GM23338 (cell line): ENCODE data around the gene PDSS1. TPM values are rescaled to one million over a fixed set of nuclear protein-coding genes. Genes with fewer than 3 reads are reported as not detected.

Source experiments
- ATAC-seq: fragments of 200-7000 bp; cut with Tn5 transposase; 3 replicates; pipeline ENCODE4 v1.9.1; 2020
- DNase-seq: peaks from one replicate; pipeline ENCODE4 v3.0.0-alpha.2; 2015; ENCODE audit warnings: low spot score
- H2AFZ ChIP-seq: fragments of 200-600 bp; sonication (generic); 2 replicates; pipeline ENCODE4 v1.8.0; 2016; ENCODE audit warnings: antibody characterized with exemption, mild to moderate bottlenecking, moderate library complexity
- H3F3A ChIP-seq: fragments of 200-600 bp; sonication (generic); replicated peaks from 2 replicates; pipeline ENCODE4 v1.8.0; 2017; ENCODE audit warnings: antibody characterized with exemption, mixed run types, low read depth
- H3K27ac ChIP-seq: fragments of 200-600 bp; sonication (generic); 2 replicates; pipeline ENCODE4 v1.6.1; 2016; ENCODE audit warnings: low read depth
- H3K27me3 ChIP-seq: fragments of 200-600 bp; sonication (generic); 2 replicates; pipeline ENCODE4 v1.8.0; 2016; ENCODE audit warnings: mild to moderate bottlenecking, mixed run types, moderate library complexity; ENCODE audit not compliant: insufficient read depth
- H3K36me3 ChIP-seq: fragments of 200-600 bp; sonication (generic); 2 replicates; pipeline ENCODE4 v1.8.0; 2016; ENCODE audit warnings: mild to moderate bottlenecking; ENCODE audit not compliant: insufficient read depth
- H3K4me1 ChIP-seq: fragments of 200-600 bp; sonication (generic); 2 replicates; pipeline ENCODE4 v1.8.0; 2016; ENCODE audit warnings: mild to moderate bottlenecking, moderate library complexity; ENCODE audit not compliant: insufficient read depth
- H3K4me2 ChIP-seq: fragments of 200-600 bp; sonication (generic); 2 replicates; pipeline ENCODE4 v1.7.1; 2017; ENCODE audit warnings: mixed run types
- H3K4me3 ChIP-seq: fragments of 200-600 bp; sonication (generic); 2 replicates; pipeline ENCODE4 v1.6.1; 2016; ENCODE audit warnings: mixed run types
- H3K79me2 ChIP-seq: fragments of 200-600 bp; sonication (generic); replicated peaks from 2 replicates; pipeline ENCODE4 v1.8.0; 2017; ENCODE audit warnings: mild to moderate bottlenecking; ENCODE audit not compliant: insufficient read depth
- H3K9me2 ChIP-seq: fragments of 200-600 bp; sonication (generic); 2 replicates; pipeline ENCODE4 v1.8.0; 2017; ENCODE audit not compliant: insufficient read depth
- H4K20me1 ChIP-seq: fragments of 200-600 bp; sonication (generic); replicated peaks from 2 replicates; pipeline ENCODE4 v1.8.0; 2017; ENCODE audit warnings: mild to moderate bottlenecking; ENCODE audit not compliant: insufficient read depth
- H3K27ac Mint-ChIP-seq: 2 replicates; pipeline ENCODE4 v1.8.0; 2020; ENCODE audit warnings: inconsistent platforms, mild to moderate bottlenecking, moderate library complexity, mixed read lengths
- H3K27me3 Mint-ChIP-seq: 3 replicates; pipeline ENCODE4 v1.8.0; 2022; ENCODE audit warnings: low read depth, mild to moderate bottlenecking, moderate library complexity, mixed read lengths, inconsistent platforms; ENCODE audit not compliant: insufficient read depth, poor library complexity
- H3K36me3 Mint-ChIP-seq: 3 replicates; pipeline ENCODE4 v1.8.0; 2021; ENCODE audit warnings: low read depth, mild to moderate bottlenecking, inconsistent platforms, moderate library complexity, mixed read lengths
- H3K4me1 Mint-ChIP-seq: 3 replicates; pipeline ENCODE4 v1.8.0; 2020; ENCODE audit warnings: mild to moderate bottlenecking, inconsistent platforms, mixed read lengths
- H3K4me3 Mint-ChIP-seq: 3 replicates; pipeline ENCODE4 v1.8.0; 2021; ENCODE audit warnings: moderate library complexity, mild to moderate bottlenecking, inconsistent platforms, mixed read lengths
- H3K9me3 Mint-ChIP-seq: 3 replicates; pipeline ENCODE4 v1.8.0; 2020; ENCODE audit warnings: moderate library complexity, mild to moderate bottlenecking, inconsistent platforms, mixed read lengths
- CREB1 ChIP-seq: fragments of 250-450 bp; sonication (Bioruptor Pico); IDR thresholded peaks from 2 replicates; pipeline ENCODE4 v1.5.0; 2020; ENCODE audit warnings: low read depth, mild to moderate bottlenecking, moderate library complexity
- EZH2 ChIP-seq: fragments of 200-600 bp; sonication (generic); IDR thresholded peaks from one replicate; pipeline ENCODE4 v1.8.0; 2017; ENCODE audit warnings: antibody characterized with exemption, mild to moderate bottlenecking, low read depth; ENCODE audit not compliant: unreplicated experiment
- EZH2phosphoT487 ChIP-seq: fragments of 200-600 bp; sonication (generic); IDR thresholded peaks from one replicate; pipeline ENCODE4 v1.8.1; 2018; ENCODE audit warnings: antibody characterized with exemption; ENCODE audit not compliant: unreplicated experiment
- JUNB ChIP-seq: IDR thresholded peaks from one replicate; pipeline ENCODE4 v1.6.1; 2016; ENCODE audit warnings: antibody characterized with exemption; ENCODE audit not compliant: unreplicated experiment
- NANOG ChIP-seq: IDR thresholded peaks from 2 replicates; pipeline ENCODE4 v1.6.1; 2016; ENCODE audit warnings: antibody characterized with exemption, borderline replicate concordance
- ZNF114 ChIP-seq: fragments of 250-450 bp; sonication (Bioruptor Pico); IDR thresholded peaks from 2 replicates; pipeline ENCODE4 v1.5.0; 2020; ENCODE audit warnings: mild to moderate bottlenecking, moderate library complexity
- polyA plus RNA-seq: library from polyadenylated mRNA; unstranded; fragments of >200 nt; fragmentation: Nextera tagmentation; extraction: Ambion mirVana; gene quantifications from 2 replicates; pipeline ENCODE4 v1.2.1, GENCODE V29; 2016
- total RNA-seq: library from RNA; depleted of rRNA; stranded (reverse); fragments of >200 nt; shearing (Covaris generic); gene quantifications from 2 replicates; pipeline ENCODE4 v1.2.3, GENCODE V29; 2014
- TF ChIP-seq, protein P1 (sequence below): fragments of 250-450 bp; sonication (Bioruptor Pico); IDR thresholded peaks from 2 replicates; pipeline ENCODE4 v1.5.0; 2020; ENCODE audit warnings: mild to moderate bottlenecking, moderate library complexity
- TF ChIP-seq, protein P2 (sequence below): IDR thresholded peaks from 2 replicates; pipeline ENCODE4 v1.6.1; 2016; ENCODE audit warnings: antibody characterized with exemption
- TF ChIP-seq, protein P3 (sequence below): IDR thresholded peaks from one replicate; pipeline ENCODE4 v1.6.1; 2018; ENCODE audit warnings: antibody characterized with exemption; ENCODE audit not compliant: unreplicated experiment

The PDSS1 gene
- total and polyA plus RNA-seq, 2 experiments from 2014 or later: 21.5 to 26.2 TPM

DNA sequence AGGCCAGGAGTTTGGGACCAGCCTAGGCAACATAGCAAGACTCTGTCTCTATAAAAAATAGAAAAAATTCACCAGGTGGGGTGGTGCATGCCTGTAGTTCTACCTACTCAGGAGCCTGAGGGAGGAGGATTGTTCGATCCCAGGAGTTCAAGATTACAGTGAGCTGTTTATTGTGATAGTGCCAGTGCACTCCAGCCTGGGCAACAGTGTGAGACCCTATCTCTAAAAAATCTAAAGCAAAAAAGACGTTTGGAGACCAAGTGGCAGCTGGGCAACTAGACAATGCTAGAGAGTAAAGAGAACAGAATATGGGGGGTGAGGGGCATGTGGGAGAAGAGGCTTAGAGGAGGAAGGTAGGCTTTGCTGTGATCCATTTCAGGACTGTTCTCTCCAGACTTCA is 1.4 kb downstream of the PDSS1 start (continued):
- TF ChIP-seq, protein P1, sequence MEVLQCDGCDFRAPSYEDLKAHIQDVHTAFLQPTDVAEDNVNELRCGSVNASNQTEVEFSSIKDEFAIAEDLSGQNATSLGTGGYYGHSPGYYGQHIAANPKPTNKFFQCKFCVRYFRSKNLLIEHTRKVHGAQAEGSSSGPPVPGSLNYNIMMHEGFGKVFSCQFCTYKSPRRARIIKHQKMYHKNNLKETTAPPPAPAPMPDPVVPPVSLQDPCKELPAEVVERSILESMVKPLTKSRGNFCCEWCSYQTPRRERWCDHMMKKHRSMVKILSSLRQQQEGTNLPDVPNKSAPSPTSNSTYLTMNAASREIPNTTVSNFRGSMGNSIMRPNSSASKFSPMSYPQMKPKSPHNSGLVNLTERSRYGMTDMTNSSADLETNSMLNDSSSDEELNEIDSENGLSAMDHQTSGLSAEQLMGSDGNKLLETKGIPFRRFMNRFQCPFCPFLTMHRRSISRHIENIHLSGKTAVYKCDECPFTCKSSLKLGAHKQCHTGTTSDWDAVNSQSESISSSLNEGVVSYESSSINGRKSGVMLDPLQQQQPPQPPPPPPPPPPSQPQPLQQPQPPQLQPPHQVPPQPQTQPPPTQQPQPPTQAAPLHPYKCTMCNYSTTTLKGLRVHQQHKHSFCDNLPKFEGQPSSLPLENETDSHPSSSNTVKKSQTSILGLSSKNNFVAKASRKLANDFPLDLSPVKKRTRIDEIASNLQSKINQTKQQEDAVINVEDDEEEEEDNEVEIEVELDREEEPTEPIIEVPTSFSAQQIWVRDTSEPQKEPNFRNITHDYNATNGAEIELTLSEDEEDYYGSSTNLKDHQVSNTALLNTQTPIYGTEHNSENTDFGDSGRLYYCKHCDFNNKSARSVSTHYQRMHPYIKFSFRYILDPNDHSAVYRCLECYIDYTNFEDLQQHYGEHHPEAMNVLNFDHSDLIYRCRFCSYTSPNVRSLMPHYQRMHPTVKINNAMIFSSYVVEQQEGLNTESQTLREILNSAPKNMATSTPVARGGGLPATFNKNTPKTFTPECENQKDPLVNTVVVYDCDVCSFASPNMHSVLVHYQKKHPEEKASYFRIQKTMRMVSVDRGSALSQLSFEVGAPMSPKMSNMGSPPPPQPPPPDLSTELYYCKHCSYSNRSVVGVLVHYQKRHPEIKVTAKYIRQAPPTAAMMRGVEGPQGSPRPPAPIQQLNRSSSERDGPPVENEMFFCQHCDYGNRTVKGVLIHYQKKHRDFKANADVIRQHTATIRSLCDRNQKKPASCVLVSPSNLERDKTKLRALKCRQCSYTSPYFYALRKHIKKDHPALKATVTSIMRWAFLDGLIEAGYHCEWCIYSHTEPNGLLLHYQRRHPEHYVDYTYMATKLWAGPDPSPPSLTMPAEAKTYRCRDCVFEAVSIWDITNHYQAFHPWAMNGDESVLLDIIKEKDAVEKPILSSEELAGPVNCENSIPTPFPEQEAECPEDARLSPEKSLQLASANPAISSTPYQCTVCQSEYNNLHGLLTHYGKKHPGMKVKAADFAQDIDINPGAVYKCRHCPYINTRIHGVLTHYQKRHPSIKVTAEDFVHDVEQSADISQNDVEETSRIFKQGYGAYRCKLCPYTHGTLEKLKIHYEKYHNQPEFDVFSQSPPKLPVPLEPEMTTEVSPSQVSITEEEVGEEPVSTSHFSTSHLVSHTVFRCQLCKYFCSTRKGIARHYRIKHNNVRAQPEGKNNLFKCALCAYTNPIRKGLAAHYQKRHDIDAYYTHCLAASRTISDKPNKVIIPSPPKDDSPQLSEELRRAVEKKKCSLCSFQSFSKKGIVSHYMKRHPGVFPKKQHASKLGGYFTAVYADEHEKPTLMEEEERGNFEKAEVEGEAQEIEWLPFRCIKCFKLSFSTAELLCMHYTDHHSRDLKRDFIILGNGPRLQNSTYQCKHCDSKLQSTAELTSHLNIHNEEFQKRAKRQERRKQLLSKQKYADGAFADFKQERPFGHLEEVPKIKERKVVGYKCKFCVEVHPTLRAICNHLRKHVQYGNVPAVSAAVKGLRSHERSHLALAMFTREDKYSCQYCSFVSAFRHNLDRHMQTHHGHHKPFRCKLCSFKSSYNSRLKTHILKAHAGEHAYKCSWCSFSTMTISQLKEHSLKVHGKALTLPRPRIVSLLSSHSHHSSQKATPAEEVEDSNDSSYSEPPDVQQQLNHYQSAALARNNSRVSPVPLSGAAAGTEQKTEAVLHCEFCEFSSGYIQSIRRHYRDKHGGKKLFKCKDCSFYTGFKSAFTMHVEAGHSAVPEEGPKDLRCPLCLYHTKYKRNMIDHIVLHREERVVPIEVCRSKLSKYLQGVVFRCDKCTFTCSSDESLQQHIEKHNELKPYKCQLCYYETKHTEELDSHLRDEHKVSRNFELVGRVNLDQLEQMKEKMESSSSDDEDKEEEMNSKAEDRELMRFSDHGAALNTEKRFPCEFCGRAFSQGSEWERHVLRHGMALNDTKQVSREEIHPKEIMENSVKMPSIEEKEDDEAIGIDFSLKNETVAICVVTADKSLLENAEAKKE (CRISPR knock-in tag): no peak
- TF ChIP-seq, protein P2, sequence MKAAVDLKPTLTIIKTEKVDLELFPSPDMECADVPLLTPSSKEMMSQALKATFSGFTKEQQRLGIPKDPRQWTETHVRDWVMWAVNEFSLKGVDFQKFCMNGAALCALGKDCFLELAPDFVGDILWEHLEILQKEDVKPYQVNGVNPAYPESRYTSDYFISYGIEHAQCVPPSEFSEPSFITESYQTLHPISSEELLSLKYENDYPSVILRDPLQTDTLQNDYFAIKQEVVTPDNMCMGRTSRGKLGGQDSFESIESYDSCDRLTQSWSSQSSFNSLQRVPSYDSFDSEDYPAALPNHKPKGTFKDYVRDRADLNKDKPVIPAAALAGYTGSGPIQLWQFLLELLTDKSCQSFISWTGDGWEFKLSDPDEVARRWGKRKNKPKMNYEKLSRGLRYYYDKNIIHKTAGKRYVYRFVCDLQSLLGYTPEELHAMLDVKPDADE: no peak

DNA sequence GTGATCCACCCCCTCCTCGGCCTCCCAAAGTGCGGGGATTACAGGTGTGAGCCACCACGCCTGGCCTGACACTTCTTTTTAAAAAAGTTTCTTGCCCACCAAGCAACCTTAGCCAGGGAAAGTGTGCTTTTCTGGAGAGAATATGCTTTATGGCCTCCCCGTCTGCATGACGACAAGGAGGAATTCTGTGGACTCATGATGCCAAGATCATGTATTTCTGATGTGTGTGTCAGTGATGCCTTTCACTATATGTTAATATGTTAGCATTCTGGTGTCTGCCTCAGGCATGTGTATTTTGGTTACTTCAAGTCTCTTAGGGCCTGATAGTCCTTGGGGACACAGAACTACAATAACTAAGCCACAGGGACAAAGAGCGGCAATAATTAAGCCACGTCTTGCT is 2.1 kb downstream of the PDSS1 start:
- Histone ChIP-seq H3K4me1 (peaks cover 9% of the 10 kb centered on the region), H3K27me3 (no peaks in the 10 kb centered on the region), H3K36me3 (peaks cover 10% of the 10 kb centered on the region; the same call in 1 of the 2 replicates), H3F3A (no peaks in the 10 kb centered on the region), H3K9me2 (no peaks in the 10 kb centered on the region), H3K4me3 (no peak overlapping the region), H2AFZ (no peak overlapping the region), H4K20me1 (peaks cover 12% of the 10 kb centered on the region; the same call in 1 of the 2 replicates), H3K79me2 (peaks cover 57% of the 10 kb centered on the region), H3K4me2 (no peak overlapping the region), H3K27ac (no peak overlapping the region)
- DNase-seq (no peak), ATAC-seq (no peak)
- Mint-ChIP-seq H3K27me3 (peaks cover 10% of the 10 kb centered on the region), H3K36me3 (peaks cover 45% of the 10 kb centered on the region), H3K4me1 (peaks cover 4% of the 10 kb centered on the region; the same call in 2 of the 3 replicates), H3K27ac (no peak overlapping the region), H3K4me3 (no peak overlapping the region), H3K9me3 (peaks cover 3% of the 10 kb centered on the region; the same call in 2 of the 3 replicates)
- no peak for TF ChIP-seq EZH2
- TF ChIP-seq, protein P3, sequence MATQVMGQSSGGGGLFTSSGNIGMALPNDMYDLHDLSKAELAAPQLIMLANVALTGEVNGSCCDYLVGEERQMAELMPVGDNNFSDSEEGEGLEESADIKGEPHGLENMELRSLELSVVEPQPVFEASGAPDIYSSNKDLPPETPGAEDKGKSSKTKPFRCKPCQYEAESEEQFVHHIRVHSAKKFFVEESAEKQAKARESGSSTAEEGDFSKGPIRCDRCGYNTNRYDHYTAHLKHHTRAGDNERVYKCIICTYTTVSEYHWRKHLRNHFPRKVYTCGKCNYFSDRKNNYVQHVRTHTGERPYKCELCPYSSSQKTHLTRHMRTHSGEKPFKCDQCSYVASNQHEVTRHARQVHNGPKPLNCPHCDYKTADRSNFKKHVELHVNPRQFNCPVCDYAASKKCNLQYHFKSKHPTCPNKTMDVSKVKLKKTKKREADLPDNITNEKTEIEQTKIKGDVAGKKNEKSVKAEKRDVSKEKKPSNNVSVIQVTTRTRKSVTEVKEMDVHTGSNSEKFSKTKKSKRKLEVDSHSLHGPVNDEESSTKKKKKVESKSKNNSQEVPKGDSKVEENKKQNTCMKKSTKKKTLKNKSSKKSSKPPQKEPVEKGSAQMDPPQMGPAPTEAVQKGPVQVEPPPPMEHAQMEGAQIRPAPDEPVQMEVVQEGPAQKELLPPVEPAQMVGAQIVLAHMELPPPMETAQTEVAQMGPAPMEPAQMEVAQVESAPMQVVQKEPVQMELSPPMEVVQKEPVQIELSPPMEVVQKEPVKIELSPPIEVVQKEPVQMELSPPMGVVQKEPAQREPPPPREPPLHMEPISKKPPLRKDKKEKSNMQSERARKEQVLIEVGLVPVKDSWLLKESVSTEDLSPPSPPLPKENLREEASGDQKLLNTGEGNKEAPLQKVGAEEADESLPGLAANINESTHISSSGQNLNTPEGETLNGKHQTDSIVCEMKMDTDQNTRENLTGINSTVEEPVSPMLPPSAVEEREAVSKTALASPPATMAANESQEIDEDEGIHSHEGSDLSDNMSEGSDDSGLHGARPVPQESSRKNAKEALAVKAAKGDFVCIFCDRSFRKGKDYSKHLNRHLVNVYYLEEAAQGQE: no peak
- TF ChIP-seq CREB1 (CRISPR knock-in tag): no peak
- TF ChIP-seq ZNF114 (CRISPR knock-in tag): no peak
- TF ChIP-seq, protein P2: no peak
- no peak for TF ChIP-seq EZH2phosphoT487
- no peak for TF ChIP-seq JUNB
- no peak for TF ChIP-seq NANOG
